Renal pelvis (tissue), 4 donors: ENCODE data around the gene SLC25A24. TPM values are rescaled to one million over a fixed set of nuclear protein-coding genes. Genes with fewer than 3 reads are reported as not detected.

ENCODE experiments used
- DNase-seq: peaks from one replicate; pipeline ENCODE4 v3.0.0-alpha.2; 2013
- polyA plus RNA-seq, 3 donors: library from polyadenylated mRNA; unstranded; fragments of 120-200 nt; gene quantifications; one replicate each; pipeline ENCODE4 v1.2.1, GENCODE V29; 2013; ENCODE audit not compliant: insufficient read length in 3 of 3

Gene SLC25A24
- polyA plus RNA-seq, 3 donors: 39.8 to 45.3 (median 44.5) TPM

GRCh38 chr1:108113496-108113895 lies 86.6 kb downstream of the SLC25A24 start:
- DNase-seq: no peak

GRCh38 chr1:108109295-108109973 lies 90.7 kb downstream of the SLC25A24 start:
- no peak for DNase-seq

- DNase-seq: no peak
Measured at GRCh38 chr1:108108119-108108518, 92.0 kb downstream of the SLC25A24 start.

- no peak for DNase-seq
Measured at GRCh38 chr1:108107658-108108057, 92.5 kb downstream of the SLC25A24 start.

GRCh38 chr1:108106775-108107174 lies 93.4 kb downstream of the SLC25A24 start:
- DNase-seq: no peak

GRCh38 chr1:108100148-108100547 lies 100.0 kb downstream of the SLC25A24 start:
- DNase-seq: no peak

- DNase-seq: no peak
Measured at GRCh38 chr1:108097018-108097417, 103.1 kb downstream of the SLC25A24 start.

GRCh38 chr1:108096089-108096488 lies 104.1 kb downstream of the SLC25A24 start:
- no peak for DNase-seq

DNA sequence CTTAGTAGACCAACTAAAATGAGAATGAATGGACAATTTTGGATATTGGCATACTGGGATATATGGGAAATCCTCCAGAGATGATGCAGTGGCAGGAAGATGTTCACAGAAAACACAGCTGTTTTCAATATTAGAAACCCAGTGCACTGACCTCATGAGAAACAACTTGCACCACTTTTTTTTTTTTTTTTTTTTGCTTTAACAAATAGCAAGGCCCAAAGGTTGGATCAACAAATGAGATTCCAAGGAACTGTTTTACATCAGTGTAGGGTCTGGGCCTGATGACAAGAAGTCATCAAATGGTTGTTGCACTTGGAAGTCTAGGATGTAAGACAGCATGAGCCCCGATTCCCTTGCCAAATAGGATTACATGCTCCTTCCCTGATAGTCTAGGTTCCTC lies 110.7 kb downstream of the SLC25A24 start:
- no peak for DNase-seq

DNA sequence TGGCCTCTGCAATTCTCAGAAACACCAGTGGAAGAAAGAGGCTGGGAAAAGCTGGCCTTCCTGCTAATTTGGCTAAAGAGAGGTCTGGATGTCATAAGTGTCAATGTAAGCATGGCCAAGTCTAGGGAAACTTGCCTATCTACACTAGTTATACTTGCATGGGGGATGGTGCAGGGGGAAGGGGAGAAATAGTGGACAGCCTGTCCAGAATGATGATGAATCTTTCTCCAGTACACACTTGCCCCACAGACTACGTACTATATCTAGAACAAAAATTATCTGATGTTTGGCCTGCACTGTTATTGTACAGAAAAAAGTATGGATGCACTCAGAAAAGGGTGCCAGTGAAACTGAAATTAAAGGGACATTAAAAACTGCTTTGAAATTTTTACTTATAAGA lies 114.5 kb downstream of the SLC25A24 start:
- DNase-seq: no peak

DNA sequence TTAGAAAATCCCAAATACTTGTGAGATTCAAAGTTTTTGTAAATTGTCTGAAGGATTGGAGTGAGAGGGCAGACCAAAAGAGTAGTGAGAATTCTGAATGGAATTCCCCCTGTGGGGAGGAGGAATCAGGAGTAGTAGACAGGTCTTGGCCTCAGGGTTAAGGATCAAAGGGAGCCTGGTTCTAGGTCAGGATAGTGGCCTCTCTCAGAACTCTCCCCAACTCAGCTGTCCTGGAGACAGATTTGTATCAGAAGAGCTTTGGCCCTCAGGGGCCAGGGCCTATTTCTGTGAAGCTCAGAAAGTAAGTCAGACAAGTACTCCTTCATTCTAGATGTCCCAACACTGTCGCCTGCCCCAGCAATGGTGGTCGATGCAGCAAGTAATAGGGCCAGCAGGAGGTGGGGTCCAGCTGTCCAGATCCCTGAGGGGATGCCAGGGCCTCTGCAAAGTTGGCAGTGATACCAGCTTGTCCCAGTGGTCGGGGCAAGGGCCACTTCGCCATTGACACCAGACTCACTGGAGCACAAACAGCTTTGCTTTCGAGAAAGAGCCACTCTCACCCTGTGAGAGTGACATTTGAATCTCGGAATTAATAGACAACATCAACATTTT lies 115.2 kb downstream of the SLC25A24 start:
- no peak for DNase-seq

Other genes with a start within 250 kb of the SLC25A24 start
- gene VAV3, start 235.2 kb downstream of the SLC25A24 start, polyA plus RNA-seq: 100 to 1,000 TPM; 122 to 149 (median 125) TPM
- gene NBPF4, start 43.7 kb upstream of the SLC25A24 start, polyA plus RNA-seq: not detected
- gene NBPF6, start 250.0 kb upstream of the SLC25A24 start, polyA plus RNA-seq: not detected